GM18868 (cell line): ENCODE data around the gene PLEK.
A peak's percentile ranks its signal among the peaks of the same experiment; 100 is the strongest.
"Not testable (repeated sequence)": the region's sequence is repeated elsewhere in the genome, so short reads cannot be mapped to it uniquely, and the experiment has no call there.

ENCODE experiments used
- ATAC-seq: cut with Tn5 transposase; IDR thresholded peaks from one replicate; pipeline ENCODE4 v1.9.1; 2021; ENCODE audit warnings: mild to moderate bottlenecking, moderate library complexity; ENCODE audit not compliant: unreplicated experiment

The PLEK gene

GRCh38 chr2:68352651-68353391 is 12.3 kb upstream of the PLEK start:
- no peak for ATAC-seq

GRCh38 chr2:68356599-68357239 is 8.4 kb upstream of the PLEK start:
- ATAC-seq, result no peak

GRCh38 chr2:68357605-68358337 is 7.3 kb upstream of the PLEK start:
- peak; percentile 70 for ATAC-seq

- no peak for ATAC-seq
These were observed 5.2 kb upstream of the PLEK start for GRCh38 chr2:68359889-68360288.

- ATAC-seq, result peak; percentile 38
These were observed 3.0 kb upstream of the PLEK start for GRCh38 chr2:68362069-68362468.

- no peak for ATAC-seq
These were observed 2.3 kb upstream of the PLEK start for GRCh38 chr2:68362749-68363148.

- no peak for ATAC-seq
These were observed 1.4 kb upstream of the PLEK start for GRCh38 chr2:68363721-68364120.

GRCh38 chr2:68366083-68366560 is 1.0 kb downstream of the PLEK start:
- ATAC-seq, result peak; percentile 48

GRCh38 chr2:68367953-68368653 is 3.0 kb downstream of the PLEK start:
- ATAC-seq, result no peak

GRCh38 chr2:68368654-68369336 is 3.7 kb downstream of the PLEK start:
- no peak for ATAC-seq

- no peak for ATAC-seq
These were observed 4.3 kb downstream of the PLEK start for GRCh38 chr2:68369337-68369734.

- no peak for ATAC-seq
These were observed 6.1 kb downstream of the PLEK start for GRCh38 chr2:68371138-68371537.

- ATAC-seq, result peak; percentile 38
These were observed 6.5 kb downstream of the PLEK start for GRCh38 chr2:68371581-68371980.

GRCh38 chr2:68372485-68372884 is 7.4 kb downstream of the PLEK start:
- ATAC-seq, result no peak

GRCh38 chr2:68374184-68374583 is 9.1 kb downstream of the PLEK start:
- no peak for ATAC-seq

GRCh38 chr2:68375582-68375981 is 10.5 kb downstream of the PLEK start:
- no peak for ATAC-seq

GRCh38 chr2:68377137-68377780 is 12.2 kb downstream of the PLEK start:
- peak; percentile 36 for ATAC-seq

- not testable (repeated sequence) for ATAC-seq
These were observed 13.7 kb downstream of the PLEK start for GRCh38 chr2:68378779-68379178.

GRCh38 chr2:68379184-68379708 is 14.2 kb downstream of the PLEK start:
- peak; percentile 61 for ATAC-seq

GRCh38 chr2:68383778-68384177 is 18.7 kb downstream of the PLEK start:
- ATAC-seq, result no peak
